GM12878 (cell line): ENCODE results near the gene MTFR1L. TPM values are rescaled to one million over a fixed set of nuclear protein-coding genes. Genes with fewer than 3 reads are reported as not detected.
A peak's percentile ranks its signal among the peaks of the same experiment; 100 is the strongest.

Experiments used
- ATAC-seq: fragments of 200-7000 bp; cut with Tn5 transposase; 3 replicates; pipeline ENCODE4 v1.9.1; 2020; ENCODE audit warnings: mild to moderate bottlenecking, moderate library complexity
- BruUV-seq: library from RNA; stranded (reverse); fragments of 400-500 nt; replicated peaks from 2 replicates; lab custom pipeline; 2021; lab: Mats Ljungman, UMichigan
- CTCF ChIA-PET: fragments of 300-600 bp; sonication (Branson Sonifier 250); formaldehyde crosslinking; extraction: SDS; loops from one replicate; lab custom pipeline; 2021; ENCODE audit warnings: inconsistent platforms; lab: Yijun Ruan, JAX
- POLR2A ChIA-PET: fragments of 350-600 bp; formaldehyde crosslinking; extraction: SDS; loops from one replicate; lab custom pipeline; 2021; ENCODE audit warnings: inconsistent platforms; lab: Charles Lee
- RAD21 ChIA-PET: fragments of 300-600 bp; sonication (Branson Sonifier 250); formaldehyde crosslinking; loops from one replicate; lab custom pipeline; 2023; ENCODE audit warnings: antibody characterized with exemption; ENCODE audit not compliant: unreplicated experiment; lab: Charles Lee
- SMC1A ChIA-PET: fragments of 300-600 bp; sonication (Branson Sonifier 250); formaldehyde crosslinking; loops from one replicate; lab custom pipeline; 2023; ENCODE audit not compliant: unreplicated experiment, uncharacterized antibody; lab: Charles Lee
- DNase-seq: peaks from one replicate; pipeline ENCODE4 v3.0.0-alpha.2; 2011; ENCODE audit warnings: low read depth, low spot score
- FAIRE-seq: peaks from 3 replicates; lab custom pipeline; 2011; peaks lifted over from hg19 to GRCh38; lab: Jason Lieb, UNC
- H2AFZ ChIP-seq: 2 replicates; pipeline ENCODE4 v1.6.0; 2011; ENCODE audit warnings: low read depth, low read length, control low read depth; ENCODE audit not compliant: control insufficient read depth
- H3K27ac ChIP-seq: 2 replicates; pipeline ENCODE4 v1.5.1; 2011; ENCODE audit warnings: control low read depth; ENCODE audit not compliant: control insufficient read depth, insufficient read depth
- H3K27me3 ChIP-seq, 2 experiments: replicated peaks in 1 of 2; 2 replicates each; pipeline versions ENCODE4 v1.6.0 to v1.6.1; 2011; ENCODE audit warnings: low read length in 1 of 2; ENCODE audit not compliant: control insufficient read depth in 2 of 2, insufficient read depth in 2 of 2
- H3K36me3 ChIP-seq, 2 experiments: 2 replicates each; pipeline ENCODE4 v1.5.1; 2011; ENCODE audit warnings: low read length in 1 of 2; ENCODE audit not compliant: control insufficient read depth in 2 of 2, insufficient read depth in 2 of 2
- H3K4me1 ChIP-seq: 2 replicates; pipeline ENCODE4 v1.6.1; 2011; ENCODE audit warnings: mild to moderate bottlenecking, low read length, moderate library complexity, mixed read lengths; ENCODE audit not compliant: control insufficient read depth, insufficient read depth
- H3K4me2 ChIP-seq: 2 replicates; pipeline ENCODE4 v1.6.0; 2011; ENCODE audit warnings: control low read depth; ENCODE audit not compliant: control insufficient read depth, insufficient read depth
- H3K4me3 ChIP-seq: fragments of 200-600 bp; sonication (generic); 2 replicates; pipeline ENCODE4 v1.5.1; 2016
- H3K79me2 ChIP-seq: 2 replicates; pipeline ENCODE4 v1.6.0; 2011; ENCODE audit warnings: low read length; ENCODE audit not compliant: control insufficient read depth, insufficient read depth
- H3K9ac ChIP-seq: 2 replicates; pipeline ENCODE4 v1.8.0; 2011; ENCODE audit warnings: low read length, control low read depth, mixed read lengths; ENCODE audit not compliant: control insufficient read depth, insufficient read depth
- H3K9me3 ChIP-seq: replicated peaks from 3 replicates; pipeline ENCODE4 v1.5.1; 2011; ENCODE audit warnings: mild to moderate bottlenecking, low read length; ENCODE audit not compliant: control insufficient read depth, insufficient read depth
- H4K20me1 ChIP-seq: 2 replicates; pipeline ENCODE4 v1.6.0; 2011; ENCODE audit not compliant: control insufficient read depth, insufficient read depth
- EED ChIP-seq: sonication (generic); IDR thresholded peaks from 2 replicates; pipeline ENCODE4 v1.6.1; 2016; ENCODE audit warnings: antibody characterized with exemption, low read depth
- EP300 ChIP-seq, 2 experiments: fragments of 150-350 bp in 1 of 2; IDR thresholded peaks; 2 replicates each; pipeline ENCODE4 v1.6.1; 2011 to 2012; ENCODE audit warnings: low read depth in 2 of 2, low read length in 2 of 2, borderline replicate concordance in 1 of 2, improper control_type of control experiment in 1 of 2, inconsistent platforms in 1 of 2; ENCODE audit not compliant: control insufficient read depth in 1 of 2
- ESRRA ChIP-seq: IDR thresholded peaks from 2 replicates; pipeline ENCODE4 v1.6.1; 2012; ENCODE audit warnings: mild to moderate bottlenecking, low read length, improper control_type of control experiment
- FOXM1 ChIP-seq: IDR thresholded peaks from 2 replicates; pipeline ENCODE4 v1.6.1; 2012; ENCODE audit warnings: low read depth, mild to moderate bottlenecking, inconsistent platforms, low read length, moderate library complexity
- IKZF1 ChIP-seq: fragments of 450-650 bp; conservative IDR thresholded peaks from 2 replicates; pipeline ENCODE4 v1.6.1; 2017; ENCODE audit warnings: antibody characterized with exemption, mild to moderate bottlenecking
- IKZF2 ChIP-seq, 2 experiments: fragments of 450-650 bp; IDR thresholded peaks; 2 replicates each; pipeline ENCODE4 v1.6.1; 2017; ENCODE audit warnings: mild to moderate bottlenecking in 2 of 2, moderate library complexity in 2 of 2
- JUNB ChIP-seq: IDR thresholded peaks from 2 replicates; pipeline ENCODE4 v1.6.1; 2016; ENCODE audit warnings: antibody characterized with exemption, mild to moderate bottlenecking
- NR2C1 ChIP-seq: fragments of 450-650 bp; IDR thresholded peaks from 2 replicates; pipeline ENCODE4 v1.6.1; 2017; ENCODE audit warnings: antibody characterized with exemption, mild to moderate bottlenecking, moderate library complexity
- POLR2AphosphoS5 ChIP-seq: IDR thresholded peaks from 2 replicates; pipeline ENCODE4 v1.6.1; 2011; ENCODE audit warnings: mild to moderate bottlenecking, low read length, inconsistent platforms
- SIX5 ChIP-seq: IDR thresholded peaks from 2 replicates; pipeline ENCODE4 v1.6.1; 2011; ENCODE audit warnings: mild to moderate bottlenecking, low read depth, low read length, moderate library complexity; ENCODE audit not compliant: severe bottlenecking
- SUPT20H ChIP-seq: IDR thresholded peaks from 2 replicates; pipeline ENCODE4 v1.6.1; 2011; ENCODE audit warnings: low read depth, mild to moderate bottlenecking, low read length, moderate library complexity, borderline replicate concordance; ENCODE audit not compliant: control insufficient read depth
- YY1 ChIP-seq: IDR thresholded peaks from 2 replicates; pipeline ENCODE4 v1.6.1; 2011; ENCODE audit warnings: low read depth, mild to moderate bottlenecking, low read length
- ZNF274 ChIP-seq: IDR thresholded peaks from one replicate; pipeline ENCODE4 v1.8.0; 2011; ENCODE audit not compliant: insufficient read length, insufficient read depth
- ZNF384 ChIP-seq: IDR thresholded peaks from 2 replicates; pipeline ENCODE4 v1.6.1; 2012; ENCODE audit warnings: low read depth, mild to moderate bottlenecking, low read length, improper control_type of control experiment, borderline replicate concordance
- WGBS: methylation state at CpG from one replicate; pipeline ENCODE4 v1.1.6; 2016; ENCODE audit warnings: low lambda C conversion rate; ENCODE audit not compliant: insufficient replicate concordance, insufficient coverage; ENCODE audit errors: missing lambda C conversion rate; 5-methylcytosine and 5-hydroxymethylcytosine counted together
- in situ Hi-C: fragments of 300-500 bp; cut with MboI; formaldehyde crosslinking; loops from 9 replicates; pipeline ENCODE4 v1.14.3; 2018; ENCODE audit warnings: mixed read lengths
- intact Hi-C: fragments of 100-400 bp; cut with micrococcal nuclease; formaldehyde crosslinking; loops from one replicate; pipeline ENCODE4 v1.14.2; 2022; ENCODE audit not compliant: unreplicated experiment
- polyA plus RNA-seq, 11 experiments: library from polyadenylated mRNA; depleted of rRNA in 4 of 11; unstranded in 6 of 11; stranded (reverse) in 5 of 11; fragments of >200 nt; fragmentation: Nextera tagmentation in 4 of 11; fragmentation: Illumina TruSeq in 1 of 11; extraction: Ambion mirVana in 4 of 11; extraction: Trizol in 1 of 11; gene quantifications; 1 replicate in 1 of 11; 2 replicates in 10 of 11; pipeline versions ENCODE4 v1.2.1 to v1.2.3, GENCODE V29; 2011 to 2016; ENCODE audit warnings: inconsistent platforms in 2 of 11, missing spikeins in 2 of 11, low read depth in 1 of 11
- total RNA-seq, 4 experiments: library from RNA; depleted of rRNA in 3 of 4; stranded (reverse); fragments of >200 nt in 3 of 4; fragmentation: Illumina TruSeq in 1 of 4; extraction: Trizol in 1 of 4; gene quantifications; 2 replicates each; pipeline versions ENCODE4 v1.2.1 to v1.2.3, GENCODE V29; 2013 to 2021
- TF ChIP-seq, protein P1 (sequence below): fragments of 450-650 bp; IDR thresholded peaks from 2 replicates; pipeline ENCODE4 v1.6.1; 2017; ENCODE audit warnings: low read depth, mild to moderate bottlenecking, moderate library complexity
- TF ChIP-seq, protein P2 (sequence below): IDR thresholded peaks from 2 replicates; pipeline ENCODE4 v1.6.1; 2012; ENCODE audit warnings: low read depth, low read length, improper control_type of control experiment
- TF ChIP-seq, protein P3 (sequence below): fragments of 450-650 bp; IDR thresholded peaks from 2 replicates; pipeline ENCODE4 v1.6.1; 2014; ENCODE audit warnings: mild to moderate bottlenecking
- TF ChIP-seq, protein P4 (sequence below): fragments of 450-650 bp; IDR thresholded peaks from 2 replicates; pipeline ENCODE4 v1.6.1; 2017; ENCODE audit warnings: mild to moderate bottlenecking, low read depth, inconsistent platforms; ENCODE audit not compliant: poor library complexity, severe bottlenecking

Gene MTFR1L
- total and polyA plus RNA-seq, 10 of the 15 experiments (the other 5 are each of a cell fraction or from before 2014, with no cell fraction given): 16.9 to 44.2 (median 30.3) TPM

DNA sequence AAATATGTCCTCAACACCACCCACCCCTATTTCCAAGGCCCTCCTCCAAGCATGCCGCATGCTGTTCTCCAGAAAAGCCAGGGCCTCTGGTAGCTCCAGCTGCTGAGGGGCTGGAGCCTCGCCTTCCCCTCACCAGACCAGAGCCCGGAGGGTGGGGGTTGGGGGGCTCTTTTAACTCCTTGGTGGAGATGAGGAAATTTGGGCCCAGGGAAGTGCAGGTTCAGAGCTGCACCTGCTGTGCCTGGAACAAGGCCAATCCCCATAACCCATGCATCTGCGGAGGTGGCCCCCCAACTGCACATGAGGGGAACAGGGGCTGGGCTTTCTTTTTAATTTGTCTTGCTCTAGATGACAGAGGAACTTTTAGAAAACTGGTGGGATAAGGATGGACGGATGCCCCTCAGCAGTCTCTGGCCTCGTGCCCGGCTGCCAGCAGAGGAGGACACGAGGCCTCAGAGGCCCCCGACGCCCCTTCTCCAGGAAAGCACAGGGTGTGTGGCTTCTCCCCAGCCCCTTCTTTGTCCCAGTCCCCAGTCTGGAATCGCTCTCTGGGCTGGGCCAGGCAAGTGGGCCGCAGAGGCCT is 20.3 kb upstream of the MTFR1L start:
- Histone ChIP-seq H3K27me3 (no peaks in the 10 kb centered on the region; a peak in 1 of 4 replicates), H3K9me3 (no peaks in the 10 kb centered on the region; the same call in 2 of the 3 replicates), H4K20me1 (no peaks in the 10 kb centered on the region), H3K9ac (no peak overlapping the region; the same call in 1 of the 2 replicates), H3K27ac (no peak overlapping the region), H3K4me1 (peaks cover 25% of the 10 kb centered on the region), H2AFZ (peak overlapping the region; percentile 67), H3K4me2 (peak overlapping the region; percentile 53; the same call in 1 of the 2 replicates), H3K36me3 (no peaks in the 10 kb centered on the region), H3K79me2 (no peaks in the 10 kb centered on the region), H3K4me3 (no peak overlapping the region)
- no peak for ATAC-seq
- WGBS: 54% methylated on average over 11 of the region's 12 CpGs
- BruUV-seq: no TSS peak
- no peak for FAIRE-seq
- SMC1A ChIA-PET: interaction anchor here (0.7 to 2.4 kb wide), 3 partner anchors 10 to 191 kb away, joined by 3 to 13 read pairs (median 3); no protein-coding TSS in a partner anchor
- intact Hi-C loops: loop anchor here (5.0 kb wide), 1 partner anchor 297 kb away; no protein-coding TSS in a partner anchor
- RAD21 ChIA-PET: interaction anchor here (0.8 to 1.8 kb wide), 3 partner anchors 10 to 190 kb away, joined by 3 to 8 read pairs (median 5); no protein-coding TSS in a partner anchor
- DNase-seq: no peak
- POLR2A ChIA-PET: no interaction called here
- TF ChIP-seq ZNF384 (no peak), YY1 (no peak), ESRRA (no peak), FOXM1 (no peak), JUNB (no peak), IKZF2 (IDR thresholded peaks at IDR 0.05) (no peak; a peak in 1 of 4 replicates), ZNF274 (no peak), EED (no peak), NR2C1 (no peak), IKZF1 (no peak; the same call in none of the 2 replicates), SIX5 (no peak), POLR2AphosphoS5 (no peak), EP300 (IDR thresholded peaks at IDR 0.05; ENCODE audit: borderline replicate concordance in 1 of 2, control insufficient read depth in 1 of 2, low read depth in 2 of 2, low read length in 2 of 2) (no peak), SUPT20H (no peak)
- TF ChIP-seq, protein P1, sequence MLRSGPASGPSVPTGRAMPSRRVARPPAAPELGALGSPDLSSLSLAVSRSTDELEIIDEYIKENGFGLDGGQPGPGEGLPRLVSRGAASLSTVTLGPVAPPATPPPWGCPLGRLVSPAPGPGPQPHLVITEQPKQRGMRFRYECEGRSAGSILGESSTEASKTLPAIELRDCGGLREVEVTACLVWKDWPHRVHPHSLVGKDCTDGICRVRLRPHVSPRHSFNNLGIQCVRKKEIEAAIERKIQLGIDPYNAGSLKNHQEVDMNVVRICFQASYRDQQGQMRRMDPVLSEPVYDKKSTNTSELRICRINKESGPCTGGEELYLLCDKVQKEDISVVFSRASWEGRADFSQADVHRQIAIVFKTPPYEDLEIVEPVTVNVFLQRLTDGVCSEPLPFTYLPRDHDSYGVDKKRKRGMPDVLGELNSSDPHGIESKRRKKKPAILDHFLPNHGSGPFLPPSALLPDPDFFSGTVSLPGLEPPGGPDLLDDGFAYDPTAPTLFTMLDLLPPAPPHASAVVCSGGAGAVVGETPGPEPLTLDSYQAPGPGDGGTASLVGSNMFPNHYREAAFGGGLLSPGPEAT: no peak
- TF ChIP-seq, protein P2, sequence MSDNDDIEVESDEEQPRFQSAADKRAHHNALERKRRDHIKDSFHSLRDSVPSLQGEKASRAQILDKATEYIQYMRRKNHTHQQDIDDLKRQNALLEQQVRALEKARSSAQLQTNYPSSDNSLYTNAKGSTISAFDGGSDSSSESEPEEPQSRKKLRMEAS: no peak
- TF ChIP-seq, protein P3, sequence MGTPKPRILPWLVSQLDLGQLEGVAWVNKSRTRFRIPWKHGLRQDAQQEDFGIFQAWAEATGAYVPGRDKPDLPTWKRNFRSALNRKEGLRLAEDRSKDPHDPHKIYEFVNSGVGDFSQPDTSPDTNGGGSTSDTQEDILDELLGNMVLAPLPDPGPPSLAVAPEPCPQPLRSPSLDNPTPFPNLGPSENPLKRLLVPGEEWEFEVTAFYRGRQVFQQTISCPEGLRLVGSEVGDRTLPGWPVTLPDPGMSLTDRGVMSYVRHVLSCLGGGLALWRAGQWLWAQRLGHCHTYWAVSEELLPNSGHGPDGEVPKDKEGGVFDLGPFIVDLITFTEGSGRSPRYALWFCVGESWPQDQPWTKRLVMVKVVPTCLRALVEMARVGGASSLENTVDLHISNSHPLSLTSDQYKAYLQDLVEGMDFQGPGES: no peak
- TF ChIP-seq, protein P4, sequence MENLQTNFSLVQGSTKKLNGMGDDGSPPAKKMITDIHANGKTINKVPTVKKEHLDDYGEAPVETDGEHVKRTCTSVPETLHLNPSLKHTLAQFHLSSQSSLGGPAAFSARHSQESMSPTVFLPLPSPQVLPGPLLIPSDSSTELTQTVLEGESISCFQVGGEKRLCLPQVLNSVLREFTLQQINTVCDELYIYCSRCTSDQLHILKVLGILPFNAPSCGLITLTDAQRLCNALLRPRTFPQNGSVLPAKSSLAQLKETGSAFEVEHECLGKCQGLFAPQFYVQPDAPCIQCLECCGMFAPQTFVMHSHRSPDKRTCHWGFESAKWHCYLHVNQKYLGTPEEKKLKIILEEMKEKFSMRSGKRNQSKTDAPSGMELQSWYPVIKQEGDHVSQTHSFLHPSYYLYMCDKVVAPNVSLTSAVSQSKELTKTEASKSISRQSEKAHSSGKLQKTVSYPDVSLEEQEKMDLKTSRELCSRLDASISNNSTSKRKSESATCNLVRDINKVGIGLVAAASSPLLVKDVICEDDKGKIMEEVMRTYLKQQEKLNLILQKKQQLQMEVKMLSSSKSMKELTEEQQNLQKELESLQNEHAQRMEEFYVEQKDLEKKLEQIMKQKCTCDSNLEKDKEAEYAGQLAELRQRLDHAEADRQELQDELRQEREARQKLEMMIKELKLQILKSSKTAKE: no peak
- CTCF ChIA-PET: interaction anchor here (0.6 to 8.4 kb wide), 6 partner anchors 12 to 601 kb away, joined by 3 to 63 read pairs (median 9); no protein-coding TSS in a partner anchor
- in situ Hi-C loops: loop anchor here (5.0 kb wide), 1 partner anchor 187 kb away; no protein-coding TSS in a partner anchor
